ENCODE measurements around the gene G3BP1. TPM values are rescaled to one million over a fixed set of nuclear protein-coding genes. Genes with fewer than 3 reads are reported as not detected.

Gene G3BP1
- total RNA-seq, 4 donors from 2014 or later = 63.7 to 67.7 (median 65.8) TPM

DNA sequence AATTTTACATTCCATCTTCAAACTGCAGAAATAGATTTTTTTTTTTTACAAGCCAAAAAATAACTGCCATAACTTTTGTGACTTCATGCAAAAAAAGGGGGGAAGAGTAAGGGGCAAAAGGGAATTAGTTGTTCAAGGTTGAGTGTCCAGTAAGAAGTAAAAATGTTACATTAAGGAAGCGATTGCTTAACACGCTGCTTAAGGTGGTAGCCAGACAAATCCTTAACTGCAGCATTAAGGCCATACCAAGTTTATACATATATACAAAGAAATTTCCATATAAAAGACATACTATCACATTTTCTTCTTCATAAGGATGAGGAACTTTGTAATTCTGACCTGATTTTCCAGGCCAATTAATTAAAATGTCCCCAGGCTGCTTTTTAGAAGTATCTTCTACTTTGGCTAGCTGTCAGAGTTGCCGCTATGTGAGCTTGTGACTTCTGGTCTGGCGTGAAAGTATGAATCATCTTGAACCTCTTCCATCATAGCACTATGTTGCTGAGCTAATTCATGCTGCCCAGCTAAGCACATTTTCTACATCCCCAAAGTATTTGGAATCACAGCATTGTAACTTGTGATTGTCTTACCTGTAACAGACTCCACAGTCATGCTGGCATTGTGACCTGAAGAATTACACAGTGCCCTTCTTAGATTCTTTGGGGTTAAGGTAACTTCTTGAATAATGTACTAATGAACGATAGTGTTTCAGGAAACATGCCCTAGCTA is 40.0 kb downstream of the G3BP1 start:
- Histone ChIP-seq H3K27me3 (no peaks in the 10 kb centered on the region), H3K9me3 (no peaks in the 10 kb centered on the region), H3K27ac (no peak overlapping the region), H3K4me3 (no peak overlapping the region), H3K36me3 (peaks cover 0 to 36% (median 0%) of the 10 kb centered on the region in 3 donors), H3K4me1 (no peaks in the 10 kb centered on the region)
- TF ChIP-seq, protein P1, sequence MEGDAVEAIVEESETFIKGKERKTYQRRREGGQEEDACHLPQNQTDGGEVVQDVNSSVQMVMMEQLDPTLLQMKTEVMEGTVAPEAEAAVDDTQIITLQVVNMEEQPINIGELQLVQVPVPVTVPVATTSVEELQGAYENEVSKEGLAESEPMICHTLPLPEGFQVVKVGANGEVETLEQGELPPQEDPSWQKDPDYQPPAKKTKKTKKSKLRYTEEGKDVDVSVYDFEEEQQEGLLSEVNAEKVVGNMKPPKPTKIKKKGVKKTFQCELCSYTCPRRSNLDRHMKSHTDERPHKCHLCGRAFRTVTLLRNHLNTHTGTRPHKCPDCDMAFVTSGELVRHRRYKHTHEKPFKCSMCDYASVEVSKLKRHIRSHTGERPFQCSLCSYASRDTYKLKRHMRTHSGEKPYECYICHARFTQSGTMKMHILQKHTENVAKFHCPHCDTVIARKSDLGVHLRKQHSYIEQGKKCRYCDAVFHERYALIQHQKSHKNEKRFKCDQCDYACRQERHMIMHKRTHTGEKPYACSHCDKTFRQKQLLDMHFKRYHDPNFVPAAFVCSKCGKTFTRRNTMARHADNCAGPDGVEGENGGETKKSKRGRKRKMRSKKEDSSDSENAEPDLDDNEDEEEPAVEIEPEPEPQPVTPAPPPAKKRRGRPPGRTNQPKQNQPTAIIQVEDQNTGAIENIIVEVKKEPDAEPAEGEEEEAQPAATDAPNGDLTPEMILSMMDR (IDR thresholded peaks at IDR 0.05) = no peak
- TF ChIP-seq POLR2A (IDR thresholded peaks at IDR 0.05) = no peak
- no peak for DNase-seq

GRCh38 chr5:151812757-151813309 is 41.1 kb downstream of the G3BP1 start:
- TF ChIP-seq POLR2A (IDR thresholded peaks at IDR 0.05) = no peak
- TF ChIP-seq, protein P1 (IDR thresholded peaks at IDR 0.05) = no peak
- Histone ChIP-seq H3K36me3 (peaks cover 0 to 33% (median 0%) of the 10 kb centered on the region in 3 donors), H3K27ac (no peak overlapping the region), H3K9me3 (no peaks in the 10 kb centered on the region), H3K27me3 (no peaks in the 10 kb centered on the region), H3K4me1 (no peaks in the 10 kb centered on the region), H3K4me3 (no peak overlapping the region)
- DNase-seq = no peak

DNA sequence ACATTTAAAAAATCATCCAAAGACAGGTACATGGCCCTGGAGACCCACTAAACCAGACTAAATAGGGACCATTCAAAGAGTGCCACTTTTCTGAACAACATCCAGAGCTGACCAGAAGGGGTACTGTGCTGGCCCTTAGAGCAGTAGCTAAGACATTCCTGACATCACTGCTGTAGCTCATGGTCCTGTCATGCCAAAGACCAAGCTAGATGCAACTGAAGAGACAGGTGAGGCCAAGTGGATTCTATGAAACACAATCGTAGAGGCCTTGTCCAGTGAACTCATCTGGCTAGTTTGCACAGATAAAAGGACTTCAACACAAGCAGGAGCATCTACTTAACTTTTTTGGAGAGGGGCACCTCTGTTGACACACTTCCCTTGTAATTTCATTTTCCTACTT is 43.3 kb downstream of the G3BP1 start:
- H3K27me3 ChIP-seq = no peaks in the 10 kb centered on the region
- no peak overlapping the region for H3K27ac ChIP-seq
- no peaks in the 10 kb centered on the region for H3K4me1 ChIP-seq
- peaks cover 0 to 23% (median 0%) of the 10 kb centered on the region in 3 donors for H3K36me3 ChIP-seq
- H3K4me3 ChIP-seq = no peak overlapping the region
- no peak for TF ChIP-seq POLR2A (IDR thresholded peaks at IDR 0.05)
- TF ChIP-seq, protein P1 (IDR thresholded peaks at IDR 0.05) = no peak
- no peak for DNase-seq
- no peaks in the 10 kb centered on the region for H3K9me3 ChIP-seq

- no peak for TF ChIP-seq POLR2A (IDR thresholded peaks at IDR 0.05)
- H3K27me3 ChIP-seq = no peaks in the 10 kb centered on the region
- no peak for DNase-seq
- no peak overlapping the region for H3K27ac ChIP-seq
- peaks cover 0 to 6% (median 0%) of the 10 kb centered on the region in 4 donors for H3K4me1 ChIP-seq
- no peak overlapping the region for H3K4me3 ChIP-seq
- no peaks in the 10 kb centered on the region for H3K36me3 ChIP-seq
- H3K9me3 ChIP-seq = no peaks in the 10 kb centered on the region
Measured at GRCh38 chr5:151819830-151820229, 48.1 kb downstream of the G3BP1 start.

GRCh38 chr5:151820271-151820670 is 48.5 kb downstream of the G3BP1 start:
- Histone ChIP-seq H3K4me1 (peaks cover 0 to 6% (median 0%) of the 10 kb centered on the region in 4 donors), H3K27me3 (no peaks in the 10 kb centered on the region), H3K4me3 (no peak overlapping the region), H3K27ac (no peak overlapping the region), H3K9me3 (no peaks in the 10 kb centered on the region), H3K36me3 (no peaks in the 10 kb centered on the region)
- DNase-seq = no peak
- TF ChIP-seq, protein P1 (IDR thresholded peaks at IDR 0.05) = no peak
- TF ChIP-seq POLR2A (IDR thresholded peaks at IDR 0.05) = no peak

DNA sequence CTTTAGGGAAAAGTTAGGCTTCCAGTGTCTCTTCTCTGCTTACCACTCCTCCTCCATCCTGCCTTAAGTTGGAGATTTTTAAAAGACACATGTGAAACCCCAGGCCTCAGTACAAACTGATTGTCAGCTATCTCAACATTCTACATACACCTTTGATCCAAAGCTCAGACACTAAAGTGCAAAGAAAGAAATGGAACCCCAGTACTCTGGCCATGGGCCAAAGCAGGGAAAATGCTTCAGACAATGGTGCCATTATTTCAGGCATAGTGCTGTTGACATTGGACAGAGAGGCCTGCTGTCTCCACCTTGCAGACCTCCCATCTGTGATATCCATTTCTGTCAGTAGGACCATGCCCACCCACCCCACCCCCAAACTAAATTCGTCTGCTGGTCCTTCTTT is 49.1 kb downstream of the G3BP1 start:
- no peak for TF ChIP-seq POLR2A (IDR thresholded peaks at IDR 0.05)
- TF ChIP-seq, protein P1 (IDR thresholded peaks at IDR 0.05) = no peak
- no peaks in the 10 kb centered on the region for H3K9me3 ChIP-seq
- no peaks in the 10 kb centered on the region for H3K36me3 ChIP-seq
- DNase-seq = no peak
- no peak overlapping the region for H3K4me3 ChIP-seq
- H3K27me3 ChIP-seq = no peaks in the 10 kb centered on the region
- H3K27ac ChIP-seq = no peak overlapping the region
- peaks cover 0 to 6% (median 0%) of the 10 kb centered on the region in 4 donors for H3K4me1 ChIP-seq

All from Peyer's patch (tissue), 4 donors.